ENCODE data around the gene CCDC88B.

CCDC88B gene

GRCh38 chr11:64406221-64406946, 66.4 kb downstream of the CCDC88B start:
- no peak for DNase-seq (ENCODE audit: low read depth in 1 of 2, low spot score in 1 of 2)
